Thyroid gland (tissue), 4 donors: Measurements from ENCODE around the gene GLA. TPM values are rescaled to one million over a fixed set of nuclear protein-coding genes. Genes with fewer than 3 reads are reported as not detected.

Experiments
- DNase-seq, 2 donors: peaks; one replicate each; pipeline ENCODE4 v3.0.0-alpha.2; 2019
- H3K27ac ChIP-seq, 3 donors: fragments of 200-600 bp; sonication (generic); 1 replicate in 2 of 3; 2 replicates in 1 of 3; pipeline ENCODE4 v1.5.1; 2016 to 2019; ENCODE audit warnings: mild to moderate bottlenecking in 1 of 3, moderate library complexity in 1 of 3
- H3K27me3 ChIP-seq: fragments of 200-600 bp; sonication (generic); one replicate; pipeline ENCODE4 v1.5.1; 2019
- H3K36me3 ChIP-seq, 2 donors: fragments of 200-600 bp; sonication (generic); one replicate each; pipeline ENCODE4 v1.5.1; 2016 to 2019
- H3K4me1 ChIP-seq, 2 donors: fragments of 200-600 bp; sonication (generic); one replicate each; pipeline ENCODE4 v1.5.1; 2017 to 2019
- H3K4me3 ChIP-seq, 3 donors: fragments of 200-600 bp; sonication (generic); replicated peaks in 1 of 3; 1 replicate in 2 of 3; 2 replicates in 1 of 3; pipeline ENCODE4 v1.5.1; 2016; ENCODE audit warnings: mild to moderate bottlenecking in 1 of 3
- H3K9me3 ChIP-seq: fragments of 200-600 bp; sonication (generic); one replicate; pipeline ENCODE4 v1.5.1; 2017
- CTCF ChIP-seq, 6 experiments: fragments of 200-600 bp in 3 of 6; fragments of 450-650 bp in 3 of 6; sonication (generic) in 3 of 6; IDR thresholded peaks; one replicate each; pipeline ENCODE4 v1.5.1; 2016 to 2019; ENCODE audit warnings: antibody characterized with exemption in 6 of 6, mild to moderate bottlenecking in 2 of 6, inconsistent platforms in 1 of 6, moderate library complexity in 1 of 6
- POLR2A ChIP-seq, 2 donors: fragments of 450-650 bp; IDR thresholded peaks; one replicate each; pipeline ENCODE4 v1.6.1; 2017; ENCODE audit warnings: antibody characterized with exemption in 2 of 2, mild to moderate bottlenecking in 2 of 2, moderate library complexity in 1 of 2
- WGBS, 2 donors: methylation state at CpG; one replicate each; pipeline ENCODE4 v1.1.5; 2017; 5-methylcytosine and 5-hydroxymethylcytosine counted together
- intact Hi-C: fragments of 100-400 bp; cut with DNase I; formaldehyde crosslinking; loops from one replicate; pipeline ENCODE4 v1.15.1; 2023
- total RNA-seq, 4 donors: library from RNA; depleted of rRNA; stranded (reverse); fragments of >200 nt; gene quantifications; one replicate each; pipeline ENCODE4 v1.2.3, GENCODE V29; 2016

GLA gene
- total RNA-seq, 4 donors from 2014 or later, result 16.5 to 37.5 (median 26.8) TPM

GRCh38 chrX:101399825-101400224 is 7.9 kb downstream of the GLA start:
- Histone ChIP-seq H3K36me3 (no peaks in the 10 kb centered on the region), H3K27ac (no peak overlapping the region), H3K27me3 (no peaks in the 10 kb centered on the region), H3K4me1 (no peaks in the 10 kb centered on the region), H3K4me3 (no peak overlapping the region), H3K9me3 (no peaks in the 10 kb centered on the region)
- no peak for DNase-seq
- TF ChIP-seq POLR2A (IDR thresholded peaks at IDR 0.05) (no peak), CTCF (IDR thresholded peaks at IDR 0.05) (no peak)
- intact Hi-C loops, result no loop called here
- WGBS, 2 donors, result 95 to 96% methylated on average over 4 of the region's 4 CpGs

- H3K9me3 ChIP-seq, result no peaks in the 10 kb centered on the region
- intact Hi-C loops, result no loop called here
- no peak for DNase-seq
- H3K36me3 ChIP-seq, result no peaks in the 10 kb centered on the region
- no peak overlapping the region for H3K27ac ChIP-seq
- WGBS, 2 donors, result 90 to 97% methylated on average over 4 of the region's 4 CpGs
- TF ChIP-seq CTCF (IDR thresholded peaks at IDR 0.05) (no peak), POLR2A (IDR thresholded peaks at IDR 0.05) (no peak)
- H3K4me1 ChIP-seq, result no peaks in the 10 kb centered on the region
- no peaks in the 10 kb centered on the region for H3K27me3 ChIP-seq
- no peak overlapping the region for H3K4me3 ChIP-seq
Observed at GRCh38 chrX:101398694-101399093, 9.0 kb downstream of the GLA start.

- no peaks in the 10 kb centered on the region for H3K4me1 ChIP-seq
- H3K27me3 ChIP-seq, result no peaks in the 10 kb centered on the region
- no peaks in the 10 kb centered on the region for H3K36me3 ChIP-seq
- H3K9me3 ChIP-seq, result no peaks in the 10 kb centered on the region
- TF ChIP-seq POLR2A (IDR thresholded peaks at IDR 0.05) (no peak), CTCF (IDR thresholded peaks at IDR 0.05) (no peak)
- 37% methylated on average over 4 of the region's 4 CpGs; no CpG with 5 or more reads in 1 of the 2 donors for WGBS, 2 donors
- no peak for DNase-seq
- H3K4me3 ChIP-seq, result no peak overlapping the region
- H3K27ac ChIP-seq, result no peak overlapping the region
- intact Hi-C loops, result no loop called here
Observed at GRCh38 chrX:101397779-101398178, 9.9 kb downstream of the GLA start.

- H3K4me1 ChIP-seq, result no peaks in the 10 kb centered on the region
- TF ChIP-seq CTCF (IDR thresholded peaks at IDR 0.05) (no peak), POLR2A (IDR thresholded peaks at IDR 0.05) (no peak)
- no peaks in the 10 kb centered on the region for H3K36me3 ChIP-seq
- intact Hi-C loops, result no loop called here
- WGBS, 2 donors, result 85 to 94% methylated on average over 1 of the region's 1 CpG
- H3K27ac ChIP-seq, result no peak overlapping the region
- no peaks in the 10 kb centered on the region for H3K9me3 ChIP-seq
- DNase-seq, result no peak
- H3K4me3 ChIP-seq, result no peak overlapping the region
- H3K27me3 ChIP-seq, result no peaks in the 10 kb centered on the region
Observed at GRCh38 chrX:101395789-101396188, 11.9 kb downstream of the GLA start.

GRCh38 chrX:101394372-101394771 is 13.4 kb downstream of the GLA start:
- intact Hi-C loops, result no loop called here
- no peaks in the 10 kb centered on the region for H3K27me3 ChIP-seq
- H3K9me3 ChIP-seq, result no peaks in the 10 kb centered on the region
- H3K4me1 ChIP-seq, result no peaks in the 10 kb centered on the region
- no peaks in the 10 kb centered on the region for H3K36me3 ChIP-seq
- no peak overlapping the region for H3K4me3 ChIP-seq
- DNase-seq, result no peak
- TF ChIP-seq CTCF (IDR thresholded peaks at IDR 0.05), result no peak
- no peak overlapping the region for H3K27ac ChIP-seq
